ENCODE data around the gene TRIM66.

TRIM66 gene

DNA sequence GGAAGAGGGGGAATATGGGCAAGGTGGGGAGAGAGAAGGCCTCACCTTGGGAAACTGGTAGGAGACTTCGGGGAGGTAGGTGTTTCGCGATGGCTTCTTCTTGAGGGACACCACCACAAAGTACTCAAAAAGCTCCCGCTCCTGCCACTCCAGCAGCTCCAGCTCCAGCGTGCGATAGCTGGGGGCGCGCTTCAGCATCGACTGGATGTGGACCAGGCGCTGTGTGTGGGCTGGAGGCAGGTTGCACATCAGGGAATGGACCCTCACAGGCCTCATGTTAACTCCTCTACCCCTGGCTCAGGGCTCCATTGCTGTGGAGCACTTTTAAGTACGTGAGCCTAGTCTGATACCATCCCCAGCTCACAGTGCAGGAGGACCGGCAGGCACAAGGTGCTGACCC lies 30.0 kb upstream of the TRIM66 start:
- no peak for DNase-seq

DNA sequence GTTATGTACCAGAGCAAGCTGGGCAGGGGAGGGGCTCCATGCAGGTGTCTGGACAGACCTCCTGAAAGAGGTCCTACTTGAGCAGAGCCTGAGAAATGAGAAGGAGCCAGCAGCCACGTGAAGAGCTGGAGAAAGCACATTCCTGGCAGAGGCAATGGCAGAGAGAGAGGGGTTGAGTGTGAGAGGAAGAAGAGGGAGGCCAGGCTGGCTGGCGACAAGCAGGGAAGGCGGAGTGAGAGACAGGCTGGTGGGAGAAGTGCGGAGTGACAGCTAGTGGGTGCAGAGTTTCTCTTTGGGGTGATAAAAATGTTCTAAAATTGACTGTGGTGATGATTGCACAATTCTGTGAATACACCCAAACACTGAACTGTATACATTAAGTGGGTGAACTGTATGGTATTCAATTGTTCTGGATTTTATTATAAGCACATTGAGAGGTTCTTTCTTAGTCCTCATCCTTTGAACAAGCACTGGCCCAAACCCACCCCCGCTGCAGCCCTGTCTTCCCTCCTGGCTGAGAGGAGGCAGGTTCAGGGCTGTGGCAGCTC lies 29.5 kb upstream of the TRIM66 start:
- DNase-seq, result no peak

DNA sequence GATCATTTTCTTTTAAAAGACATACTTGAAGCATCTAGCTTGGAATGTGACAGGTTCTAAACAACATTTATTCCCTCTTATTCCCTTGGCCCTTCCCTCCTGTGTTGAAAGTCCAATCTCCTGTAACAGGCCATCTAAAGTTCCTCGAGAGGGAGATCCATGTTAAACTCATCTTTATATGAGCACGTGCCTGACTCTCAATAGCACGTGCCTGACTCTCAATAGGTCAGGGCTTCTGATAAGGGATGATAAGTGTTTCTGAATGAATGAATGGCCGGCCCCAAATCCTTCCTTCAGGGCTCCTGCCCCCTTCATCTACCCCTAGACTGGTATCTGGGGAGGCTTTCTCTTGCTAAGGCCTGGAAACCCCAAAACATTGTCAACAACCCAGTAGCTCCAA lies 27.3 kb upstream of the TRIM66 start:
- no peak for DNase-seq

DNA sequence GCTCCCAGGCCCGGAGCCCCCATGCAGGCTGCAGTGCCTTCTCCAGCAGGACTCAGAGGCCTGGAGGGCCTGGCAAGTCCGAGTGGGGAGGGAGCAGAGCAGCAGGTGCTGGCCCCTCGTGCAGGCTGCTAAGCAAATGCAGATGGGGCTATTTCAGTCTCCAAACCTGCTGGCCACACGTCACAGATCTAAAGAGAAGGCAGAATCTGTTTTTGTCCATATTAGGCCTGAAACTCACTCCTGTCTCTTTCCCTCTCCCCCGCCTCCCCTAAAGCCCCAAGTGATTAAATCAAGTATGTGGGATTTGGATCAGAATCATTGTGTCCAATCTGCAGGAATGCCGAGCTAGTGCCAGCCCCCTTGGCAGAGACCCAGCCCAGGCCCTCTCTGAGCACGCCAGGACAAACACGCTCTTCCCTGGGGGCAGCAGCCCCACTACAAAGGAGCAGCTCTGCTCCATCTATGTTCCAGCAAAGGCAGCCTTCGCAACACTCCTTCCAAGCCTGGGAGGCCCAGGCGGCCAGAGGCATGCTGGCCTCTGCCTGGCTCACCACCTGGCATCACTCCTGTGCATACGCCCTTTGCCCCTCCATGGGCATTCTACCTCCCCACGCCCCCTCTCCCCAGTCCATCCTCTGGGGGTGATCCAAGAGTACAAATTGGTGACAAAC lies 26.7 kb upstream of the TRIM66 start:
- DNase-seq, result no peak

DNA sequence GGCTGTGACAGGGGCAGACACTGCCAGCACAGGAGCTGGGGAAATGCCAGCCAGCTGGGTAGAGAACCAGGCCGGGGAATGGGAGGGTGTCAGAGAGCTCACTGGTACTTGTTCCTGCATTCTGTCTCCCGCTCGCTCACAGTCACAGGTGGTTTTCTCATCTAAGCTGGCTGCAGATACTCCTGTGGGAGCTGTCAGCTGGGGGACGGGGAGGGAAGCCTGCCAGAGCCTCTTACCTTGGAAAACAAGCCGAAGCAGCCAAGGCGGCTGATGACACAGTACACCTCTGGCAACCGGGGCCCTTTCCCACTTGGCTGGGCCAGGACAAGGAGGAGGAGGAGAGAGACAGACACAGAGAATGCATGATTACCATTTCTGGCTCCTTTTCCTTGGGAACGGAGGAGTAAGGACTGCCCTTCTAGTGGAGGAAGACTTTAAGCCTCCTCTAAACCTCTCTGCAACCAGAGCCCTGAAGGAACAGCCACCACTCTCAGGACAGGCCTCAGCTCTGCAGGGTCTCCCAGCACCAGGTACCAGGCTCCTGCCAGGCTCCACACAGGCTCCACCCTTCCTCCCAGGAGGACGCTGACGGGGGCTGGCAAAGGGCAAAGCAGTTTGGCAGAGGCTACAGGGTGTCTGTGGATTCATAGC lies 25.2 kb upstream of the TRIM66 start:
- DNase-seq, result no peak

DNA sequence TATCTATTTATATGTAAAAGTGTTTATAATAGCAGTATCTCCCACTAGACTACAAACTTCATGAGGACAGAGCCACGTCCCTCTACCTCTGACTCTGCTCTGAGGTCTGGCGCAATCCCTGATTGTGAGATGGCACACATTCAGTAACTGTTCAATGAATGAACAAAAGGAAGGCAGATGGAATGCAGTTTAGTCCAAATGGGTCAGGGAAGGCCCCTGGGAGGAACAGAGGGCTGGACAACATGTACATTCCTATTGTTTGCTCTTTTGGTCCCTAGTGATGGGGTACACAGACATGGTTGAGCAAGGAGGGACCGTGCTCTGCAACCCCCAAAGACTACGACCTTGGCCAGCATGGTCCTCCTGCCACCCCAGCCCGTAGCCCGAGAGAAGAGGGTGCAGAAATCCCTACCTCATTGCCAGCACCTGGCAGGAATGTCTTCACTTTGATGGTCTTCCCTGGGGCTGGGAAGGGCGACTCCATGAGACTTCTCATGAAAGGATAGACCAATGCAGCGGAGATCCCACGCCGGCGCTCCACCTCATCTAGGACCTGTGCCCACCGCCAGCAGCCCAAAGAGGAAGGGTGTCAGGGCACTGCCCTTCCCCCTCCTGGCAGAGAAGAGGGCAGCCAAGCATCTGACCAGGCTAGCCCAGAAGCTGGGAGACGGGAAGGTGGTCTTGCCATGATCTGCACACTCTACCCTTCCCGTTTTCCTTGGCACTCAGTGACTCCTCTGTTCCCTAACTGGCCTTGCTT lies 24.4 kb upstream of the TRIM66 start:
- DNase-seq, result no peak

DNA sequence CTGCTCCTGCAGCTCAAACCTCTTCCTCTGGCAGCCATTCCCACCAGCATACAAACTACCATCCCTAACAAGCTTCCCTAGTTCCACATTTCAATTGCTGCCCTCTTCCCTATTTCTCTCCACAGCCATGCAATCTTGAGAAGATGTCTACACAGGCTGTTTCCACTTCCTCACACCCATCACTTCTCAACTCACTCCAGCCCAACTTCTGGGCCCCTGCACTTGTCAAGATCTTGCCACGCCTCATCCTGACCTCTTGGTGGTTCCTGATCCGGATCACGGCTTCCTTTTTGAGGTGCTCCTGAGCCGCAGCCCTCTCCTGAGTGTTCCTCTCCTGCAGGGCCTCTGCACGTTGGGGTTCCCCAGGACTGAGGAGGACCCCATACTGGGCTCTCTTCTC lies 22.7 kb upstream of the TRIM66 start:
- DNase-seq, result no peak

DNA sequence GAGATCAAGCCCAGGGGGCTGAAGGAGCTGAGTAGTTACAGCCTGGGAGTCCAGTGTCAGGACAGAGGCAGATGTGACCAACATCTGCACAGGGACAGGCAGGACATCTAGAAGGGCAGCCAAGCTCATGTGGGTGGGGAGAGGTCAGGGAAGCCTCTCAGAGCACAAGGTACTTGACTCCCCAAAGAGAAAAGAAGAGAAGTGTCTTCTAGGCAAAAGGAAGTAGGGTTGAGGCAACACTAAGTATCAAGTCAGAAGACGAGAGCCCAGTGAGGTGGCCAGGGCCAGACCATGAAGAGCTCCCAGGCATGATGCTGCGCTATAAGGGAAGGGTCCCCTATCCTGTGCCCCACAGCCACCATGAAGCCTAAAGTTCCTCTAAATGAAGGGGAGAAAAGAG lies 21.7 kb upstream of the TRIM66 start:
- DNase-seq, result no peak

DNA sequence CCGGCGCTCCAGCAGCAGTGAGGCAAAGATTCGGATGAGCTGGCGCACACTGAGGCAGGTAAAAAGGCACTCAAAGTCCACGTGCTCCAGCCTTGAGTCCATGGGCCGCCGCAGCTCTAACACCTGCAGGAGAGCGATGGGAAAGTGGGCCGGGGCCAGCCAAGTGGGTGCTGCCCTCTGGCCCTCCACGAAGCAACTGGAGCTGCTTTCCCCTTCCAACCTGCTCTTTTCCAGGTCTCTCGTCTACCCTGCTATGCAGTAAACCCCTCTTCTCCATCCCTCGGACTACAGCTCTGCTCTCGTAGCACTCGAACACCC lies 20.1 kb upstream of the TRIM66 start:
- no peak for DNase-seq

DNA sequence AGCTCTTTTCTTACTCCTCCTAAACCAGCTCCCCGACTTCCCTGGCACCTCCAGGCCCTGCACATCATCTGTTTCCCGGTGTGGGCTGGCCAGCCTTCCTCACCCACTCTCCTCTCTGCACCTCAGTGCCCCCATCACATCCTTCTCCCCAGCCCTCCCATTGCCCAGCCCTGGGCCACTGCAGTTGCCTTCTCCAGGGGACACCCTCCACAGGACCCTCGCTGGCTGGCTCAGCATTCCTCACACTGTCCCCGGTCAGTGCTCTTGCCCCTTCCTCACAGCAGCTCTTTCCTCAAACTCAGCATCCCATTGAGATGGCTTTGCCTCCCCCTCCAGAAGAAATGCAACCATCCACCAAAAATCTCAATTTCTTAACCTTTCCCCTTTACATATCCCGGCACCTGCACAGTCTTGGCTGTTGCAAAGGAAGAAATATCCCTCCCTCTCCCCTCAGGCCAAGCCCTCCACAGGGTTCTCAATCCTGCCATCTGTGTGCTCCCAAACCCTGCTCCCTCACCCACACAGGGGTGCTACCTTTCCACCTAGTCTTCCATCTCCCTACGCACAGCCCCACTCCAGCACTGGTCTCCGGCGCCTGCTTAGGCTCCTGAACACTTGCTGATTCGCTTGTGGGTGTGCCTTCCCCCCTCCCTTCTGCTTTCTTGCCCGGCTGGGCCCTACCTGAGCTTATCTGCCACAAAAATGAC lies 19.6 kb upstream of the TRIM66 start:
- DNase-seq, result no peak

DNA sequence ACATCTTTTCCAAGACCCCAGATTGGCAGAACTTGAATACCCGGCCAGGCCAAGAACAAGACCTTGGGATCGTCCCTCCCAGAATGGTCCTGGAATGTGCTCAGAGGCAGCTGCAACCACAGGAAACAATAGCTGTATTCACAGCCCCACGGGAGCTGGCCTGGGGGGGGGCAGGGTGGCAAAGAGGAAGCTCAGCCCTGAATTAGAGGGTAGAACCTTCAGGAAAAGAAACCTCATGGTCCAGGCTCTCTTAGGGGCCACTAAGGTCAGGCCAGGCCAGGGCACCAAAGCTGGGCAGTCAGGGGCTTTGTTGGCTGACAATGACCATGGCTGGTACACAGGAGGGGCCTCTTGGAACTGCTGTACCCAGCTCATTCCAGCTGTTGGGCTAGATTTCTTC lies 17.4 kb upstream of the TRIM66 start:
- no peak for DNase-seq

DNA sequence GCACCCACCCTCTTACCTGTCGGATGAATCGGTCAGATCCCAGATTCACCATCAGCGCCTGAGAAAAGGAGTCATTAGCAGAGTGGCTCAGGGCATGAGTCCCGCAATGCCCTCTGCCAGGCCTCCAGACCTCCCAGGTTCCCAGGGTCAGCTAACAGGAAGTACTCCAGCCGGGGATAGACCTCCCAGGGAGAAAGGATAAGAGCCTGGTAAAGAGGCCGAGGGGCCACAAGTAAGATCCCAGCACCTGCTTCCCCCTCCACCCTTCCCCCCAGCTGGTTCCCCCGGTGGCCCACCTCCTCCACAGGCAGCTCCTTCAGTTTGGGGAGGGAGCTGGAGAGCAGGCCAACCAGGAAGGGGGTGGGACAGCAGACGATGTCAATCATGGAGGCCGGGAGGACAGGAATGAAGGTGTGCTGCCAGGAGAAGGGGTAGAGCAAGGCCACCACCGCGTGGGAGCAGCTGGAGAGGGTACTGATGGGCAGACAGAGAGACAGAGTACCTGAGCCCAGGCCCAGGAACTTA lies 16.5 kb upstream of the TRIM66 start:
- DNase-seq, result no peak

DNA sequence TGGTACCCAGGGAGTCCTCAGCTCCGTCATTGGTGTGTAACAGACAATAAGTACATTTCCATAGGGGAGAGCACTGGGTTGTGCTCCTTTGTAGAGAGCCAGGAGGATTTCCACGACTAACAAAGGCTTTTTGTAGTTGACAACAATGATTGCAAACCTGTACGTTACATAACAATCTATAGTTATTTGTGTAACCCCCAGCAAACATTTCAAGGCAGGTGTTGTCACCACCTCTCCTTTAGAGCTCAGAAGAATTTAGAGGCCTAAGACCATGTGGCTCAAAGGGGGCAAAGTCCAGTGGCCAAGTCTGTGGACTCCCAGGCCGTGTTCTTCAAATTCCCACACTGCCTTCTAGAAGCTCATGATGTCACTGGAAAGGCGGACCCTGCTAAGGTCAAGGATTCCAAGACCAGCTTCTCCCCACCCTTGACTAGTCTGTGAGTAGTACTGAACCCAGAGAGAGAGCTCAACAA lies 15.9 kb upstream of the TRIM66 start:
- no peak for DNase-seq

DNA sequence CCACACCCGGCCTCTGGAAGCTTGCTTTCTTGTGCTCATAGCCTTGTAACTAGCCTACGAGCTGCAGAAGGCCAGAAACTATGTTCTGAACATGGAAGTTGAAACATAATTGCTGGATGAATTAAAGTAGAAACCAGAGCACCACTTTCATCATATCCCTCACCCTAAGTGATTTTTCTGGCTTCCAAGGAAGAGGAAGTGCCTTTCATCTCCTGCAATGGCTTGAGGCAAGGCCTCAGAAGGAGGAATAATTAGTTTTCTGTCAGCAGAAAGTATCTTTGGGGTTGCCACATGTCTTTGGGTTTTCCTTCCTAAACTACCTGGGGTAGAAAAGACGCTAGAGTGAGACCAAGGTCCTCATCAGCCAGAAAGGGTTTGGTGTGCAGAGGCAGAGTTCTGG lies 14.6 kb upstream of the TRIM66 start:
- DNase-seq, result no peak

DNA sequence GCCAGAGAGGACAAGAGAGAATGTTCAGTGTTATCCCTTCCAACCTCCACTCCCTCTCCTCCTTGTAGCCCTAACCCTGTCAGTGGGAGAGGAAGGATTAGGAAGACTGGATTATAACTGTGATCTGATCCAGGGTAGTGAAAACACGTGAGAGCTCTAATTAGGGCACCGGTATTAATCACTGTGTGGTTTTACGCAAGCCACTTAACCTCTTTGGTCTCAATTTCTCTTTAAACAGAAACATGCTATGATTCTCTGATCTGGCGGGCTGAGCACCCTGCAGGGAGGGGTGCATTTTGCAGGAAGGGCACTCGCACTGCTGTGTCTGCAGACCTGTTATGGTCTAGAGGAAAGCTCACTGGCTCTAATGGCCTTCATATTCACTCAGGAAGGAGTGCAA lies 11.7 kb upstream of the TRIM66 start:
- no peak for DNase-seq

DNA sequence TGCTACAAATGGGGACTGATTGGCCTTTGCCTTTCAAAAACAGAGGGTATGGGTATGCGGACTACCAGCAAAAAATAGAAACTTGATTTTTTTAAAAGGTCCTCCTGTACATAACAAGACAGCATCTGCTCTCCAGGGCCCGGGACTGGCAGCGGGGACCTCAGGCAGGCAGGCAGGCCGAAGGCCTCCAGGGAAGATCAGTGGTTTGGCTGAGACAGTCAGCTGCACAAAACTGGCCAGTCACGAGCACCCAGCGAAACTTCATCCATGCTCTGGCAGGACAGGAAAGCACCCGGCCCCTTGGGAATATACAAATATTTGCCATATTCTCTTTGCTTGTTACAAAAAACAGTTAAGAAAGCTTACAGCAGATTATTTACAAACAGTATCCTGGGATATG lies 11.1 kb upstream of the TRIM66 start:
- DNase-seq, result no peak

DNA sequence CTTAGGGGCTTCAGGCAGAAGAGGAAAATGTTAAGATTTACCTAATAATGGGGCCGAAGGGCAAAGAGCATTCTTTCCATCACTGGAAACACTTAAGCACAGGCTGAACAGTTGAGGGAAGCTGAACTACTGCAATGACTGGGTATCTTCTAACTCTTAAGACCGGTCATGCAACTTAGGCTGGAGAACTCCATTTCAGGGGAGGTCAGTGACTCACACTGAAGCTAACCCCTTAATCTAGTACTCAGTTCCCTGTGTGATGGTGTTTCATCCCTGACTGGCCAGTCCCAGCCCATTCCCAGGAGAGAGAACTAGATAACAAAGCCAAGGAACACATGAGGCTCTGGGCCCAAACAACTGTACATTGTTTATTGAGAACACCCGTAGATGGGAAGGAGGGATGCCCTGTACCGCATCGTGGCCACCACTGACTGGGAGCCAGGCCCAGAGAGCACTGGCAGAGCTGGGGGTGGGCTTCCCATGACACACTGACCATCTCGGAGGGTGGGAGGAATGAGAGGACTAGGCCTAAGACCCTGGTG lies 10.6 kb upstream of the TRIM66 start:
- DNase-seq, result no peak

DNA sequence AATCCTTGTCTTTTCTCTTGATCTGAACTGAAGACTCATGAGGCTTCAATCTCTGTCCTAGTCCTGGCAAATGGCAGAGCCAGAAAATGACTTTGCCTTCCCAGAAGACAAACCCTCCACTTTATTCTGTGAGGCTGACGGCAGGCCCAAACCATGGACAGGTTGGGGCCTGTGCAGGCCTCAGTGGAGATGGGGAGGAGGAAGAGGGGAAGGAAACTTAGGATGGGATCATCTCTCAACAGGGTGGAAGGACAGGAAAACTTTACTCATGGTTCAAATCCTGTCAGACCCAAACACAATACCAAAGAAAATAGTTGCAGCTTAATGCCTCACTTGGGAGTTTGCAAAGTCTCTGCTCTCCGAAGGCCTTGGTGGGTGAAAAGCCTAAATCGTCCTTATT lies 10.0 kb upstream of the TRIM66 start:
- no peak for DNase-seq

DNA sequence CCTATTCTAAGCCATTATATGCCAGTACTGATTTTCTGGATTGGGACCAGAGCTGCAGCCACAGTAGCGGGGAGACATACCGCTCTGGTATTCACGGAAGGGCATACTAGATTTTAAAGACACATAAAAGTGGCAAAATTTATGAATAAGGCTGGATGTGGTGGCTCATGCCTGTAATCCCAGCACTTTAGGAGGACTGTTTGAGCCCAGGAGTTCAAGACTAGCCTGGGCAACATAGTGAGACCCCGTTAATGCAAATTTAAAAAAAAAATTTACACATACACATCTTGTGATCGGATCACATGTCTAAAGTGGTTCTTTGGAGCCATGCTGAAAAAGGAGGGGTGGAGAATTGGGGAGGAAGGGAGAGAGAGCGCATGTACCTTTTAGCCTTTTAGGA lies 9.1 kb upstream of the TRIM66 start:
- DNase-seq, result no peak

DNA sequence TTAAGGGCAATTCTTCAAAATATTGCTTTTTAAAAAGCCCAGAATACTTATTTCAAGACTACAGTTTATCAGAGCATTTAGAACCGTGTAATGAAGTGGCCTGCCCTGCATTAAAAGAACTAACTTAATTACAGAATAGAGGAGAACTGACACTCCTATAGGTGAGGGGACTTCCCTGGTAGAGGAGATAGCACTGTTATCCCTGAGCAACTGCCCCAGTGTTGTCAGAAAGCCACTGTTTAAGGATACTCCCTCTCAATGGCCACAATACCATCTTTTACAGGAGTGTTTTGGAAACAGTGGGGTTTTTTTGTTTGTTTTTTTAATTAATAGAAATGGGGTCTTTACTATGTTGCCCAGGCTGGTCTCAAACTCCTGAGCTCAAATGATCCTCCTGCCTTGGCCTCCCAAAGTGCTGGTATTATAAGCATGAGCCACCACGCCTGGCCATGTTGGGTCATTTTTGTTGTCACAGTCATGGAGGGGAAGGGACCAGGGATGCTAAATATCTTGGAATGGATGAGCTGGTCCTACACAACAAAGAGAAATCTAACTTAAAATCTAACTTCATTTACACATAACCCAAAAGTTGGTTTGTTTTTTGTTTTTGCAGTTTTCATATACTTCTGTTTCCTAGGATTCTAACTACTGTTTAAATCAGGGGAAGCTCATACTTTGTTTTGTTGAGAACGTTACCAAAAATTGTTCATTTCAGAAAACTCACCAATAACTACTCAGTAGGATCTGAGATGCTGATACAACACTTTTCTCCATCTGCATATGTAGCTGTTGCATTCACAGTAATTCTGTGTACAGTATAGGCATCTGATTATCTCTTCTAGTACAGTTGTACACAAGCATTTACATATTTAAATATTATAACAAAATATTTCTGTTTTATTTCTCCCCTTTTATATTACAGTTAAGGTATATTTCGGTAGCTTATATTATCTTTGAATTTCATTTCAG lies 8.2 kb upstream of the TRIM66 start:
- no peak for DNase-seq

DNA sequence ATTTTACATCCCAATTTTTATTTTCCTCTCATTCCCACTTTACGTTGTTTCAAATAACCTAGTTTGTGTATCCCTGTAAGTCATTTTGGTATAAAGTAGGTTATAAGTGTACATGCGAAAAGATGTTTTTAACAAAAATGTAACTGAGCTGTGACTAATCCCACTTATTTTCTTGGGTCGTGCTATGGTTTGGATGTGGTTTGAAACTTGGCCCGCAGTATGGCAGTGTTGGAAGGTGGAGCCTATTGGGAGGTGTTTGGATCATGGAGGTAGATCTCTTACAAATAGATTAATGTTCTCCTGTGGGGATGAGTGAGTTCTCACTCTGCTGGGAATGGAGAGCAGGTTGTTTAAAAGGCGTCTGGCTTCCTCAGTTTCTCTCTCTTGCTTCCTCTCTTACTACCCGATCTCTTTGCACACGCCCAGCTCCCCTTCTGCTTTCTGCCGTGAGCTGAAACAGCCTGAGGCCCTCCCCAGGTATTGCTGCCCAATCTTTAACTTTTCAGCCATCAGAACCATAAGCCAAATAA lies 7.3 kb upstream of the TRIM66 start:
- no peak for DNase-seq
